ENCODE measurements around the gene CAMK2B. TPM values are rescaled to one million over a fixed set of nuclear protein-coding genes. Genes with fewer than 3 reads are reported as not detected.

CAMK2B gene
- total and polyA plus RNA-seq, 2 of the 13 experiments (the other 11 are each of a cell fraction or from before 2014, with no cell fraction given) = 0.27 to 0.48 TPM

GRCh38 chr7:44374007-44374763 lies 48.8 kb upstream of the CAMK2B start:
- POLR2A ChIA-PET = no interaction called here
- peaks cover 31% of the 10 kb centered on the region for H3K4me1 ChIP-seq (ENCODE audit: insufficient read depth, low read length)
- ATAC-seq = no peak

GRCh38 chr7:44373418-44373740 lies 48.0 kb upstream of the CAMK2B start:
- Histone ChIP-seq H3K4me2 (ENCODE audit: low read depth, low read length) (no peak overlapping the region), H3K27me3 (ENCODE audit: control insufficient read depth in 1 of 2, insufficient read depth in 2 of 2, low read length in 2 of 2) (peaks cover 0 to 6% of the 10 kb centered on the region in 2 experiments; a peak in 1 of 5 replicates), H3K36me3 (replicated peaks in 1 of 2; ENCODE audit: control insufficient read depth in 1 of 2, insufficient read depth in 2 of 2, low read length in 2 of 2) (no peaks in the 10 kb centered on the region), H3K4me3 (replicated peaks in 1 of 3; ENCODE audit: insufficient read depth in 1 of 3, low read depth in 2 of 3, low read length in 3 of 3) (no peak overlapping the region), H3K9me3 (ENCODE audit: low read length) (no peaks in the 10 kb centered on the region), H3K4me1 (ENCODE audit: insufficient read depth, low read length) (peaks cover 23% of the 10 kb centered on the region), H3K79me2 (ENCODE audit: insufficient read depth, low read length) (no peaks in the 10 kb centered on the region), H4K20me1 (ENCODE audit: insufficient read depth, low read length) (no peaks in the 10 kb centered on the region), H3K27ac (ENCODE audit: extremely low read length, insufficient read depth, low read length) (no peak overlapping the region), H3K9ac (ENCODE audit: insufficient read depth, low read depth, low read length) (no peak overlapping the region), H2AFZ (ENCODE audit: low read length) (no peak overlapping the region)
- WGBS (ENCODE audit: low lambda C conversion rate) = 0% methylated on average over 1 of the region's 2 CpGs
- ChIA-PET POLR2A (no interaction called here), CTCF (ENCODE audit: low intra/inter-chr PET ratio, low total read pairs) (no interaction called here)
- DNase-seq (ENCODE audit: low spot score) (no peak), FAIRE-seq (no peak), ATAC-seq (no peak)
- BruUV-seq (replicated peaks) = no TSS peak
- TF ChIP-seq ZNF724P (CRISPR knock-in tag; IDR thresholded peaks at IDR 0.05; ENCODE audit: borderline replicate concordance) (no peak), ONECUT2 (CRISPR knock-in tag; IDR thresholded peaks at IDR 0.05) (no peak), MYNN (CRISPR knock-in tag; IDR thresholded peaks at IDR 0.05; ENCODE audit: low read depth) (no peak)
- intact Hi-C loops (cut with micrococcal nuclease; ENCODE audit: unreplicated experiment) (no loop called here), in situ Hi-C loops (cut with HindIII; ENCODE audit: extremely low pct_ligation_motif_present, low pct_unique_long_range_greater_than_20kb) (no loop called here)

More at GRCh38 chr7:44374007-44374763, 48.8 kb upstream of the CAMK2B start:
- no peak overlapping the region for H3K4me3 ChIP-seq (replicated peaks in 1 of 3; ENCODE audit: insufficient read depth in 1 of 3, low read depth in 2 of 3, low read length in 3 of 3)
- CTCF ChIA-PET (ENCODE audit: low intra/inter-chr PET ratio, low total read pairs) = interaction anchor here (1.7 kb wide), 1 partner anchor 103 kb away, joined by 7 read pairs; no protein-coding TSS in a partner anchor
- BruUV-seq (replicated peaks) = no TSS peak
- H3K9me3 ChIP-seq (ENCODE audit: low read length) = no peaks in the 10 kb centered on the region
- no peak for DNase-seq (ENCODE audit: low spot score)
- H3K9ac ChIP-seq (ENCODE audit: insufficient read depth, low read depth, low read length) = no peak overlapping the region
- 35% methylated on average over 8 of the region's 12 CpGs for WGBS (ENCODE audit: low lambda C conversion rate)
- H2AFZ ChIP-seq (ENCODE audit: low read length) = no peak overlapping the region
- no peaks in the 10 kb centered on the region for H3K36me3 ChIP-seq (replicated peaks in 1 of 2; ENCODE audit: control insufficient read depth in 1 of 2, insufficient read depth in 2 of 2, low read length in 2 of 2)
- H3K79me2 ChIP-seq (ENCODE audit: insufficient read depth, low read length) = no peaks in the 10 kb centered on the region
- intact Hi-C loops (cut with micrococcal nuclease; ENCODE audit: unreplicated experiment) = no loop called here
- TF ChIP-seq PAWR (CRISPR knock-in tag; IDR thresholded peaks at IDR 0.05; ENCODE audit: borderline replicate concordance) (no peak), ZNF549 (CRISPR knock-in tag; IDR thresholded peaks at IDR 0.05) (no peak)
- peaks cover 0 to 6% of the 10 kb centered on the region in 2 experiments; a peak in 1 of 5 replicates for H3K27me3 ChIP-seq (ENCODE audit: control insufficient read depth in 1 of 2, insufficient read depth in 2 of 2, low read length in 2 of 2)
- H4K20me1 ChIP-seq (ENCODE audit: insufficient read depth, low read length) = no peaks in the 10 kb centered on the region
- H3K27ac ChIP-seq (ENCODE audit: extremely low read length, insufficient read depth, low read length) = no peak overlapping the region
- no peak for FAIRE-seq
- H3K4me2 ChIP-seq (ENCODE audit: low read depth, low read length) = no peak overlapping the region
- in situ Hi-C loops (cut with HindIII; ENCODE audit: extremely low pct_ligation_motif_present, low pct_unique_long_range_greater_than_20kb) = no loop called here
